Left ventricle myocardium superior (tissue), 1 donor: Measurements from ENCODE around the gene CTDSP1. TPM values are rescaled to one million over a fixed set of nuclear protein-coding genes. Genes with fewer than 3 reads are reported as not detected.

ENCODE experiments used
- ATAC-seq: fragments of 200-7000 bp; cut with Tn5 transposase; one replicate; pipeline ENCODE4 v1.9.1; 2020; ENCODE audit warnings: mild to moderate bottlenecking, moderate library complexity
- DNase-seq: peaks from one replicate; pipeline ENCODE4 v3.0.0-alpha.2; 2020
- intact Hi-C: fragments of 100-400 bp; cut with micrococcal nuclease; formaldehyde crosslinking; loops from one replicate; pipeline ENCODE4 v1.11.0; 2022
- total RNA-seq: library from RNA; stranded (reverse); fragmentation: NEBNext Ultra II Directional; extraction: Animal tissue kit (Norgen Biotek cat#: 25700); gene quantifications from one replicate; pipeline ENCODE4 v1.2.1, GENCODE V29; 2021
- donor health status: DM: no; HTN: yes; CAD: no; lungs with severe emphysema.

Gene CTDSP1
- total RNA-seq, 1 donor from 2014 or later = 113 TPM

DNA sequence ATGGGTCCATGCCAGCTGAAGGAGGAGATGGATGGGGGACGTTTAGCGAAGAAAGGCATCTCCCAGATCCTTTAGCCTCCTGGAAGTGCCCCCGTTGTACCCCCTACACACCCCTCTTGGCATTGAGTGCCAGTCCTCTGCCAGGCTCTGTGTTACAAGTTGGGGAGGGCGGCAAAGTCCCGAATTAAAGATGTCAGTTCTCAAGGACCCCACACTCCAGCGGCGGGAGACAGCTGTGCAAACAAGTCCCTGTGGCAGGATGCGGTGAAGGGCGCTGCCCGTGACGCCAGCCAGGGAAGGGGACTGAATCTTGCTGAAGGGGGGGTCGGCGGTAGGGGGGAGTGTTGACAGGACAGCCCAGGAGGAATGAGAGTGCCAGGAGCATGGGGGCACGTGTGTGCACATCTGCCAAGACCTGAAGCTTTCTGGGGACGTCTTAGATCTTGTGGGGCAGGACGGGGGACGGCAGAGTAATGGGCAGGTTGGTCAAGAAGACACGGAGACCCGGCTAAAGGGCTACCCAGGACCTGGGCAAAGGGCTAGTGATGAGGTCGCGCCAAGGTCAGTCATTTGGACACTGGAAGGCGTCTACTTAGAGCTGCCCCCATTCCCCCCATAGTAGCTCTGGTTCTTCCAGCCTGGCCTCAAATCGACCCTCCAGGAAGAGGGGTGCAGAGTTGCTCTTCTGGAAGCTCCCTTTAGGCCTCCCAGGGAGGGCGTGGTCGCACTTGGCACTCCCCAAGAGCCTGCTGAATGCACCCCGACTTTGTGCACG, 2.8 kb upstream of the CTDSP1 start:
- intact Hi-C loops = no loop called here
- peak; percentile 87 for DNase-seq
- ATAC-seq = peak; percentile 10

DNA sequence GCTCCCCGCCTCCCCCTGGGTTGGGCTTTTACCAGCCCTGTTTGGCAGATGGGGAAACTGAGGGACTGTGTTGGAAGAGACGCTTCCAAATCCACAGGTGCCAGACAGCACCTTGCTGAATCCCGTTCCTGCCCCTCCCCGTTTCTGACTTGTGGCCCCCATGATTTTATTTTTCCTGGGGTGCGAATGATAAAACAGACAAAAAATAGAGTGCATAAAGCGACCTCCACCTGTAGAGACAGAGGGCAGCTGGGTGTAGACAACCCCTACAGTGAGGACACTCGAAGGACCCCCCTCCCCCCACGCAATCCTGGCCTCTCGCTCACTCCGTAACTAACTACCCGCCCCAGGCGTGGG, 2.2 kb upstream of the CTDSP1 start:
- intact Hi-C loops = no loop called here
- DNase-seq (no peak), ATAC-seq (no peak)

DNA sequence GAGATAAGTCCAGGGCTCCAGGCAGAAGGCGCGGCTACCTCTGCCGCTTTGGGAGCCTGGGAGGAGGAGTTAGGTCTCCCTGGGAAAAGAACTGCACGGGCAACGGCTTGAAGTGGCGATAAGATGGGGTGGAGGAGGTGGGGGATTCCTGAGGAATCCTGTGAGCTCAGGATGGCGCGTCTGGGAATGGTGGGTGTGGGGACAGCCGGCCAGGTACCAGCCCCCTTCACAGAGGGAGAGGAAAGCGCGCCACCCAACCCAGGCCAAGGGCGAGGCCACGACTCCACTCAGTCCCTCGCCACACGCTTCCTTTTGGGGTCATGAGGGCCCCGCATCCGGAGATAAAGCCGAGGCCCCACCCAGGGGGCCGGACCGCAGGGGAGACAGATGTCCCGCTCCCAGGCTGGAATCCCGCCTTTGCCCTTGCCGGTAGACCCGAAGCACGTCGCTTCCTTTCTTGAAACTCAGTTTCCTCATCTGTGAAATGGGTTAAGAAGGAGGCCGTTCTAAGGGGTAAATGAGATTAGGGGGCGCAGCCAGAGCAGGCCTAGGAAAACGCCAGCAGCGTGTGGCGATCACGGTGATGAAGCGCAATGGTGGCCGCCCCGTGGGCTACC, 1.7 kb upstream of the CTDSP1 start:
- intact Hi-C loops = no loop called here
- DNase-seq = peak; percentile 91
- peak; percentile 26 for ATAC-seq

DNA sequence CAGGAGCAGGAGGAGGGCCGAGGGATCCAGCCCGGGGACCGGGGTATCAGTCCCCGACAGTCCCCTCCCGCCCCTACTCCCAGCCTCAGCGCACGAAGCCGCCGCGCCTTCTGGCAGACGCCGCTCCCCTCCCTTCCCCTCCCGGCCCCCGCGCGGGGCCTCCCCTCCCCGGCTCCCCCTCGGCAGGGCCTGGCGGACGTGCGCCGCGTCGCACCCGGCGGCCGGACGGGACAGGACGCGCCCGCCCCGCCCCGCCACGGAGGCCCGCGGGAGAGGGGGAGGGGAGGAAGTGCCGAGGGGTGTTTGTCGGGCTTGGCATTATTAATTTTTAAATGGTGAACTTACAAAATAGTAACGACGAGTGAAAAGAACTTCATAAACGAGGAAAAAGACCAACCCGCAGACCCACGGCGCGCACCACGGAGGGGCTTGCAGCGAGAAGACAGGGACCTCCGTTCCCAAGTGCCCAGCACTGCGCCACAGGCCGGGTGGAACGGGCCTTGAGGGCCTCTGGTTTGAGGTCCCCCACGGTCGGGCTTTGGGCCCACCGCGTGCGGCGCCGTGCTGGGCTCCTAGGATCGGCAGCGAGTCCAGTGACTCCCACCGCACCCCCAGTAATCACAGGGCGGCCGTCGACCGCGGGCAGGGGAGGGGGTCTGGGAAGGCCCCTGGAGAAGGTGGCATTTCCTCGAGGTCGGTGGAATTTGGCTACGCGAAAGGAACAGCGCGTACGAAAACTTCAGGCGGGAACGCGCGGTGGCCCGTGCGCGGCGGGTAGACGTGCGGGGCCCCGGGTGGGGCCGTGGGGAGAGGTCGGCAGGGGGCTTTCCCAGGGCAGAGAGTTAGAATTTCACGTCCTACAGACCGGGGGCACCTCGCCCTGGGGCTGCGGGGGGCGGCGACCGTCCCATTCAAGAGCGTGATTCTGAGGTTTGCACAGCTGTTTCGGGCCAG, 954 bp upstream of the CTDSP1 start:
- ATAC-seq = peak; percentile 65

DNA sequence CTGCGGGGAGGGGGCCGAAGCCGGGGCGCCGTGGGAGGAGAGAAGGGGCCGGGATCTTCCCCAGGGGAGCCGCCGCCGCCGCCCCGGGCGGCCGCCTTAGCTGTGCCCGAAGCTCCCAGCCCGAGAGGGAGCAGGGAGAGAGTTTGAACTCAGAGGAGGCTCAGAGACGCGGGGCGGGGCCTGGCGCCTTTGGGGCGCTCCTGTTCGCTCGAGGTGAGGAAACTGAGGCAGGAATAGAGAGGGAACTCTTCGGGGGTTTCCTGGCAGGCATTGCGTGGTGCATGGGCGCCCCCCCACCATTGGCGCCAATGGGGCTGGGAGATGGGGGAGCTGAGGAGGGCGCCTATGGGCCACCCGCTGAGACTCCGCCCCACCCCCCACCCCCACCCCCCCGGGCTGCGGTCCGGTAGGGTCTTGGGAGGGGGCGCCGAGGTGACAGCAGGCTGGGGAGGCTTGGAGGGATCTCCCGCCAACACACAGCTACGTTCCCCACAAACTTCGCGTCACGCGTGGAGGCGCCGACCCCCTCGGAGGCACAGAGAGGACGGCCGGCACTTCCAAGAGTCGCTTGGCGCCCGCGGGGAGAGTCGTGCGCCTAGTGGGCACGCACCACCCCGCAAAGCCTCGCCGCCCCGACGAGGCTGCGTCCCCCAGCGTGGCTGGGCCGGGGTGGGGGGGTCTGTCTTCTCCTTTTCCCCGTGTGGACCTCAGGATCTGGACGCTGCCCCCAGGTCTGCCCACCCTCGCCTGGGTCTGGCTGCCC, 680 bp downstream of the CTDSP1 start:
- ATAC-seq (no peak), DNase-seq (peak; percentile 69)
- intact Hi-C loops = no loop called here

More for the DNA sequence above, 954 bp upstream of the CTDSP1 start:
- DNase-seq = peak; percentile 93
- intact Hi-C loops = no loop called here

DNA sequence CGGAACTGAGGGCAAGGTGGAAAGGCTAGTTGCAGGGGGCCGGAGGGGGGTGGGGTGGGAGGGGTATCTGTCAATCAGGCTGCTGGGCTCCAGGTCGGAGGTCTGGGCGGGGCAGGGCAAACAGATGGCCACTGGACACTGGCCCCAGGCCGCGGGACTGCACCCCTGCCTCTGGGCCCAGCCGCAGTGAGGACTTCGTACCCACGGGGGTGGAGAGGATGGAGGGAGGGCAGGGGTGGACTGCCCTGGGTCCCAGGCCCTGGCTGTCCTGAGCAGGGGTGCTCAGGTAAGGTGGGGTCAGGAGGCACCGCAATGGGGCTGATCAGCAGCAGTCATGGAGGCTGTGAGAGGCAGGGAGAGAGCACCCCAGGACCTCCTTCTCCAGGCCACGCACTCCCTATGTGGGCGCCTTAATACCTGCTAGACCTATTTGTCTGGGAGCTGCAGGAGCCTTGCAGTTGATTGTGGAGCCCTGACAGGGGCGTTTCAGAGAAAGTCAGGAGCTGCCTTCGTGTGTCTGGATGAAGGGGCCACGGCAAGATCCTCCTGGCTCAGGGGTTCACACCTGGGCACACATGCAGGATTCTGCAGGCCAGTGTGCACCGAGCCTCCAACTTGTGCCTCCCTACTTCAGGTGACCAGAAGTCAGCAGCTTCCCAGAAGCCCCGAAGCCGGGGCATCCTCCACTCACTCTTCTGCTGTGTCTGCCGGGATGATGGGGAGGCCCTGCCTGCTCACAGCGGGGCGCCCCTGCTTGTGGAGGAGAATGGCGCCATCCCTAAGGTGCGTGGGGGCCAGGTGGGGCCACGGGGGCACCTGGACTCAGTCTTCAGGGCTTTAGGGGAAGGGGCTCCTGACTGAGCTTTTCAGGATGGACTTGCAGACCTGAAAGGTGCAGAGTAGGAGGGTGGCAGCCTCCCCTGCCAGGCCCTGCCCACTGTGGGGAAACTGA, 1.5 kb downstream of the CTDSP1 start:
- intact Hi-C loops = no loop called here
- ATAC-seq (no peak), DNase-seq (peak; percentile 59)

DNA sequence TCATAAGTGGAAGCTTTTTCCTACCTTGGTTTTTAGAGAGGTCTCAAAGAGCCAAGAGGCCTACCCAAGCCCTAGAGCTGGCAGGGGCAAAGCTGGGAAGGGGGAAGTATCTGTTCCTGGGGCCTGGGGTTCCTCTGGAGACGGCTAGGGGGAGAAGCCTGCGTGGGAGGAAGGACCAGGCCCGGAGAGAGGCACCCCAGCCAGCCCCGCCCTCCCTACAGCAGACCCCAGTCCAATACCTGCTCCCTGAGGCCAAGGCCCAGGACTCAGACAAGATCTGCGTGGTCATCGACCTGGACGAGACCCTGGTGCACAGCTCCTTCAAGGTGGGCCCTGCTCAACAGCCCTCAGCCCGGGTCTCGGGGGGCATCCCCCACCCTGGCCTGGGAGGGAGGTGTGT, 2.2 kb downstream of the CTDSP1 start:
- intact Hi-C loops = no loop called here
- DNase-seq (no peak), ATAC-seq (no peak)

DNA sequence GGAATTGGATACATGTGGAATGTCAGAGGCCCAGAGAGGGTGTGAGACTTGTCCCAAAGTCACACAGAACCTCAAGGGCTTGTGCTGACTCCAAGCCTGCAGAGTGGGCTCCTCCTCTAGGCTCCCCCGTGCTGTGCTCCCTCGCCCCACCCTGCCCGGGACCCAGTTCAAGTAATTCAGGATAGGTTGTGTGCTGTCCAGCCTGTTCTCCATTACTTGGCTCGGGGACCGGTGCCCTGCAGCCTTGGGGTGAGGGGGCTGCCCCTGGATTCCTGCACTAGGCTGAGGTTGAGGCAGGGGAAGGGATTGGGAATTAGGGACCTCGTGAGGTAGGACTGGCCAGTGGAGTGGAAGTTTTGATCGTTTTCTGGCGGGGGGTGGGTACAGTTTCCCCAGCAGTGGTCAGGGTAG, 2.8 kb downstream of the CTDSP1 start:
- DNase-seq (no peak), ATAC-seq (no peak)
- intact Hi-C loops = no loop called here

DNA sequence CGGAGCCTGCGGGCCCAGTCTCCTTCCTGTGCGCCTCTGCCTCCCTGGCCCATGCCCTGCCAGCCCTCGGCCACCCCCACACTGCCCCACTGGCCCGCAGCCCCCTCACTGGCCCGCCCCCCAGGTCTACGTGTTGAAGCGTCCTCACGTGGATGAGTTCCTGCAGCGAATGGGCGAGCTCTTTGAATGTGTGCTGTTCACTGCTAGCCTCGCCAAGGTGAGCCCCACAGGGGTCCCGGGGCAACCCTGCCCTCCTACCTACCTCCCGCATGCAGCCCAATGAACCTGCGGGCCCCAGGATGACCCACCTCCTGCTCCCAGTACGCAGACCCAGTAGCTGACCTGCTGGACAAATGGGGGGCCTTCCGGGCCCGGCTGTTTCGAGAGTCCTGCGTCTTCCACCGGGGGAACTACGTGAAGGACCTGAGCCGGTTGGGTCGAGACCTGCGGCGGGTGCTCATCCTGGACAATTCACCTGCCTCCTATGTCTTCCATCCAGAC, 3.3 kb downstream of the CTDSP1 start:
- ATAC-seq (no peak), DNase-seq (no peak)
- intact Hi-C loops = no loop called here

DNA sequence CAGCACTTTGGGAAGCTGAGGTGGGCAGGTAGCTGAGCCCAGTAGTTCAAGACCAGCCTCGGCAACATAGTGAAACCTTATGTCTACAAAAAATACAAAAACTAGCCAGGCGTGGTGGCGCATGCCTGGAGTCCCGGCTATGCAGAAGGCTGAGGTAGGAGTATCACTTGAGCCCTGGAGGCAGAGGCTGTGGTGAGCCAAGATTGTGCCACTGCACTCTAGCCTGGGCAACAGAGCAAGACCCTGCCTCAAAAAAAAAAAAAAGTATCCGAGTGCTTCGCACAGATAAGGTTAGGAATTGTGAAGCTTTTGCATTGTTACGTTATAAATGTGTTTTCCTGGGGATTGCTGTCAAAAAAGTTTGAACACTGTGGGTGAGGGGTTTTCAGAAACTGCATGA, 4.1 kb downstream of the CTDSP1 start:
- DNase-seq (no peak), ATAC-seq (no peak)
- intact Hi-C loops = no loop called here

DNA sequence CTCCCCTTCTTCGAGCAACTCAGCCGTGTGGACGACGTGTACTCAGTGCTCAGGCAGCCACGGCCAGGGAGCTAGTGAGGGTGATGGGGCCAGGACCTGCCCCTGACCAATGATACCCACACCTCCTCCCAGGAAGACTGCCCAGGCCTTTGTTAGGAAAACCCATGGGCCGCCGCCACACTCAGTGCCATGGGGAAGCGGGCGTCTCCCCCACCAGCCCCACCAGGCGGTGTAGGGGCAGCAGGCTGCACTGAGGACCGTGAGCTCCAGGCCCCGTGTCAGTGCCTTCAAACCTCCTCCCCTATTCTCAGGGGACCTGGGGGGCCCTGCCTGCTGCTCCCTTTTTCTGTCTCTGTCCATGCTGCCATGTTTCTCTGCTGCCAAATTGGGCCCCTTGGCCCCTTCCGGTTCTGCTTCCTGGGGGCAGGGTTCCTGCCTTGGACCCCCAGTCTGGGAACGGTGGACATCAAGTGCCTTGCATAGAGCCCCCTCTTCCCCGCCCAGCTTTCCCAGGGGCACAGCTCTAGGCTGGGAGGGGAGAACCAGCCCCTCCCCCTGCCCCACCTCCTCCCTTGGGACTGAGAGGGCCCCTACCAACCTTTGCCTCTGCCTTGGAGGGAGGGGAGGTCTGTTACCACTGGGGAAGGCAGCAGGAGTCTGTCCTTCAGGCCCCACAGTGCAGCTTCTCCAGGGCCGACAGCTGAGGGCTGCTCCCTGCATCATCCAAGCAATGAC, 4.8 kb downstream of the CTDSP1 start:
- no peak for ATAC-seq
- intact Hi-C loops = no loop called here
- DNase-seq = peak; percentile 43

DNA sequence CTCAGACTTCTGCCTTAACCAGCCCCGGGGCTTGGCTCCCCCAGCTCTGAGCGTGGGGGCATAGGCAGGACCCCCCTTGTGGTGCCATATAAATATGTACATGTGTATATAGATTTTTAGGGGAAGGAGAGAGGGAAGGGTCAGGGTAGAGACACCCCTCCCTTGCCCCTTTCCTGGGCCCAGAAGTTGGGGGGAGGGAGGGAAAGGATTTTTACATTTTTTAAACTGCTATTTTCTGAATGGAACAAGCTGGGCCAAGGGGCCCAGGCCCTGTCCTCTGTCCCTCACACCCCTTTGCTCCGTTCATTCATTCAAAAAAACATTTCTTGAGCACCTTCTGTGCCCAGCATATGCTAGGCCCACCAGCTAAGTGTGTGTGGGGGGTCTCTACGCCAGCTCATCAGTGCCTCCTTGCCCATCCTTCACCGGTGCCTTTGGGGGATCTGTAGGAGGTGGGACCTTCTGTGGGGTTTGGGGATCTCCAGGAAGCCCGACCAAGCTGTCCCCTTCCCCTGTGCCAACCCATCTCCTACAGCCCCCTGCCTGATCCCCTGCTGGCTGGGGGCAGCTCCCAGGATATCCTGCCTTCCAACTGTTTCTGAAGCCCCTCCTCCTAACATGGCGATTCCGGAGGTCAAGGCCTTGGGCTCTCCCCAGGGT, 5.5 kb downstream of the CTDSP1 start:
- DNase-seq (no peak), ATAC-seq (no peak)

DNA sequence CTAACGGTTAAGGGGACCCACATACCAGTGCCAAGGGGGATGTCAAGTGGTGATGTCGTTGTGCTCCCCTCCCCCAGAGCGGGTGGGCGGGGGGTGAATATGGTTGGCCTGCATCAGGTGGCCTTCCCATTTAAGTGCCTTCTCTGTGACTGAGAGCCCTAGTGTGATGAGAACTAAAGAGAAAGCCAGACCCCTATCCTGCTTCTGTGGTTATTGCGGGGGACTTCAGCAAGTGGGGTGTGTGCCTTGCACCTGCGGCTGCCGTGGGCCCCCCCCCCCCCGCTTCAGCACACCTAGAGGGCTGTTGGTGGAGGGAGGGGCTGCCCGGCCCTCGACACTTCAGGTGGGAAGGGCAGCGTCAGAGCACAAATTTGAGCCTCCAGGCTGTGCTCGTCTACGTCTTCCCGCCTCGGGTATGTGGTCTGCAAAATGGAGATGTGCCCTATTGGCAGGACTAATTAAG, 6.1 kb downstream of the CTDSP1 start:
- DNase-seq (peak; percentile 48), ATAC-seq (peak; percentile 1)
- intact Hi-C loops = no loop called here

More for the DNA sequence above, 5.5 kb downstream of the CTDSP1 start:
- intact Hi-C loops = no loop called here

DNA sequence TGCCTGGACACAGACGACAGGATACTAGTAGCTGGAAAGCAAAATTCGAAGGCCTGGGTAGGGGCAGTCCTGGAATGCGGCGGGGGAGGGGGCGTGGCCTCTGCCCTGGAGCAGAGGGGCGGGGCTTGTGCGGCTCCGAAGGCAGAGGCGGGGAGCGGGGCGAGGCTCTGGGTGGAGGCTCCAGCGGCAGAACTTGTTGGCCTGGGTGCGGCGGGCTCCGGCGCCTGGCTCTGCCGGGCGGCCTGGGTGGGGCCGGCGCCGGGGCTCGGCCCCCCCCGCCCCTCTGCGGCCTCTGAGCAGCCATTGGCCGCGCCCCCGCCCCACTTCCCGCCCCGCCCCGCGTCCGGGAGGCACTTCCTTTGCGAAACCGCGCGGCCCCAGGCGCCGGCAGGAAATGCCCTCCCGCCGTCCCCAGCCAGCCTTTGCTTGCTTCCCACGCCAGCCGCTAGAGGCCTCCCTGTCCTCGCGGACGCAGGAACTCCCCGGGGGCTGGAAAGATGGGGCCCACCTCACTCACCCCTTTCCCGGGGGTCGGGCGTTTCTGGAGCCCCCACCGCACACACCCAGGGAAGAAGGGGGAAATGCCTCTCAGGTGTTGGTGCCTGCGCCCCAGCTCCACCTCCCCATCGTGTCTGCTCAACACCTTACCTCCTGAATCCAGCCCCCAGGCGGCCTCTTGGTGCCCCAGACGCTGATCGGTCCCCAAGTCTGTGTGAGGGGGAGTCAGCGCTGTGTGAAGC, 6.7 kb downstream of the CTDSP1 start:
- intact Hi-C loops = no loop called here
- DNase-seq = peak; percentile 98
- peak; percentile 88 for ATAC-seq

DNA sequence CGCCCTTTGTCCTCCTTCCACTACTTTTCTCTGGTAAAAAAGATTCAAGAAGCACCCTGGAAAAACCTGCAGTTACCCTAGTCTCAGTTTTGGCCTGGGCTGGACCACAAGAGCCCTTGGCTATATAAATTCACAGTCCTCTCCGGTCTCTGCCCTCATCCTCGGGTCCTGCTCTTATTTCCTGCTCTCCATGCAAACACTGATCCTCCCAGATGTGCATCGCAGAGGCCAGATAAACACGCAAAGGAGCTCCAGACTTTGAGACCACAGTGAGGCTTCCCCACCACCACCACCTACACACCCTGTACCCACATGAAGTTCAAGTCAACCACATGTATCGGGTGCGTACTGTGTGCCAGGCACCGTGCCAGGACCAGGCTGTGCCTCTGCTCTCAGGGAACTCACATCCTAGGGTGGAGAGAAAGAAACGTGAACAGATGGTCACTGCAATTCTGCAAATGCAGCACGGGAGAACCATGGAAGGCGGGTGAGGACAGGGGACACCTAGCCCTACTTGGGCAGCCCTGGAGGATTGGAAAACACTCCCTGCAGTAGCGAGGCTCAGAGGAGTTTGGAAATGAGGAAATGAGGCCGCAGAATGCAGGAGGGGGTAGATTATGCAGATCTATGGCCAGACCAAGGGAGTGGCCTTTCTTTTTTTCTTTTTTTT, 7.4 kb downstream of the CTDSP1 start:
- intact Hi-C loops = no loop called here
- peak; percentile 27 for ATAC-seq
- peak; percentile 83 for DNase-seq
